ENCODE data around the gene OTUB1.

Gene OTUB1

DNA sequence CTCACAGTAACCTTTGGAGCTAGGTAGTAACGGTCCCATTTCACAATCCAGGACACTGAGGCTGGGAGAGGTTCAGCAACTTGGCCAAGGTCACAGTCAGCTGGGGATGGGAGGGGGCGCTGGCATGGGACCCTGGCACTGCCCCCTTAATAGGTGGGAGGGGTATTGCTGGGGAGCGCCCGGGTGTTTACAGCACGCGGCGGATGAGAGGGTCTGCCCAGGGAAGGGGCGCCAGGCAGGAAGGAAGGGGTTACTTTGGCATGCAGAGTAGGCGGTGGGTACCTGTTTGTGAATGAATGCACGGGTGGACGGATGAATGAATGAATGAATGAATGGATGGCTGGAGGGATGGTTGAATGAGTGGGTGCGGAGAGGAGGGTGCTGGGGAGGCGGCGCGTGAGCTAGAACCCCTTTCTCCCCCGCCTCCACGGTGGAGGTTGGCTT, 48.9 kb downstream of the OTUB1 start:
- no peak for DNase-seq (ENCODE audit: extremely low read depth, low read depth)
- TF ChIP-seq CTCF (IDR thresholded peaks at IDR 0.05; ENCODE audit: low read depth, low read length): no peak

- TF ChIP-seq CTCF (IDR thresholded peaks at IDR 0.05; ENCODE audit: low read depth, low read length): no peak
- DNase-seq (ENCODE audit: extremely low read depth, low read depth): no peak
Measured at GRCh38 chr11:64035576-64035975, 49.3 kb downstream of the OTUB1 start, which contains the start of gene FLRT1. FLRT1 (plus strand) TSS chr11:64035931; CDS start chr11:64116268, 80,337 bp downstream.

- DNase-seq (ENCODE audit: extremely low read depth, low read depth): no peak
- no peak for TF ChIP-seq CTCF (IDR thresholded peaks at IDR 0.05; ENCODE audit: low read depth, low read length)
Measured at GRCh38 chr11:64036087-64037026, 50.1 kb downstream of the OTUB1 start.

DNA sequence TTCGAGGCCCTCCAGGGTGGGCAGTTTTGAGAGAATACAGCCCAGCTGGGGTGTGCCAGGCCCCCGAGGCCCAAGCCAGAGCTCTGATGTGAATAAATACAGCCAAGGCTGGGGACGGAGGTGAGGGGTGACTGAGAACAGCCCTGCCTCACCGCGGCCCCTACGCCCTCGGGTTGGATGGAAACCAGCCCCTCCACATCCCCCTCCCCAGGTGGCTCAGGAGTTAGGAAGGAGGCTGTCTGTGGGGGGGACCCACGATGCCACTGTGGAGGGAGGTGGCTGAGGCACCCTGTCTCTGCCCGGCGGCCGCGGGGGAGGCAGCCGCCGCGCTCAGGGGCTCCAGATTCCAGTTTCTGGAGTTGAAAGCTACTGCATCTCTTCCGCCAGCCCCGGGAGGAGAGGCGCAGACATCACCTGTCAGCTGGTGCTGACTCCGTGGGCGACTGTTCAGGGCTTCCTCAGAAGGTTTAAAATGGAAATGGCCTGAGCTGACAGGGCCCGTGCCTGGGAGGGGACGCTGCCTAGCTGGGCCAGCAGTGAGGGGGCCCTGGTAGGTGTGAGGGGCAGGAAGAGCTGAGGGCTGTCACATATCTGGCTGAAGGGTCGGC, 50.9 kb downstream of the OTUB1 start:
- TF ChIP-seq CTCF (IDR thresholded peaks at IDR 0.05; ENCODE audit: low read depth, low read length): no peak
- no peak for DNase-seq (ENCODE audit: extremely low read depth, low read depth)

GRCh38 chr11:64038500-64038899, 52.3 kb downstream of the OTUB1 start:
- DNase-seq (ENCODE audit: extremely low read depth, low read depth): no peak
- TF ChIP-seq CTCF (IDR thresholded peaks at IDR 0.05; ENCODE audit: low read depth, low read length): no peak

- no peak for DNase-seq (ENCODE audit: extremely low read depth, low read depth)
- no peak for TF ChIP-seq CTCF (IDR thresholded peaks at IDR 0.05; ENCODE audit: low read depth, low read length)
Measured at GRCh38 chr11:64039012-64039665, 52.9 kb downstream of the OTUB1 start.
